B cell (primary cell): ENCODE results near the gene DEAF1.

Experiments used
- CTCF ChIP-seq: fragments of 200-600 bp; IDR thresholded peaks from one replicate; pipeline ENCODE4 v1.8.0; 2022; ENCODE audit warnings: antibody characterized with exemption, mild to moderate bottlenecking
- EZH2 ChIP-seq: IDR thresholded peaks from 2 replicates; pipeline ENCODE4 v1.6.1; 2012; ENCODE audit warnings: borderline replicate concordance, low read depth, mild to moderate bottlenecking, moderate library complexity, low read length; ENCODE audit not compliant: insufficient read depth, poor library complexity, severe bottlenecking

- no peak for TF ChIP-seq CTCF
- no peak for TF ChIP-seq EZH2
Measured at GRCh38 chr11:659532-660085, 35.4 kb downstream of the DEAF1 start.
